HG03097 (cell line): ENCODE data around the gene CDC7.

ENCODE experiments used
- ATAC-seq: cut with Tn5 transposase; IDR thresholded peaks from one replicate; pipeline ENCODE4 v1.9.1; 2021; ENCODE audit not compliant: unreplicated experiment, low FRiP score

The CDC7 gene

GRCh38 chr1:91569411-91570119 lies 68.9 kb downstream of the CDC7 start:
- ATAC-seq: no peak

- no peak for ATAC-seq
These were observed 69.4 kb downstream of the CDC7 start for GRCh38 chr1:91570120-91570448.

- ATAC-seq: peak; percentile 79
These were observed 71.4 kb downstream of the CDC7 start for GRCh38 chr1:91572044-91572443.
